Bronchial smooth muscle cell (primary cell): ENCODE data around the gene ZNF70. TPM values are rescaled to one million over a fixed set of nuclear protein-coding genes. Genes with fewer than 3 reads are reported as not detected.

Experiments
- total RNA-seq: library from RNA; depleted of rRNA; stranded (reverse); fragments of >200 nt; gene quantifications from 2 replicates; pipeline ENCODE4 v1.2.1, GENCODE V29; 2014

ZNF70 gene
- 1.6 and 2.0 TPM in 2 replicates for total RNA-seq

DNA sequence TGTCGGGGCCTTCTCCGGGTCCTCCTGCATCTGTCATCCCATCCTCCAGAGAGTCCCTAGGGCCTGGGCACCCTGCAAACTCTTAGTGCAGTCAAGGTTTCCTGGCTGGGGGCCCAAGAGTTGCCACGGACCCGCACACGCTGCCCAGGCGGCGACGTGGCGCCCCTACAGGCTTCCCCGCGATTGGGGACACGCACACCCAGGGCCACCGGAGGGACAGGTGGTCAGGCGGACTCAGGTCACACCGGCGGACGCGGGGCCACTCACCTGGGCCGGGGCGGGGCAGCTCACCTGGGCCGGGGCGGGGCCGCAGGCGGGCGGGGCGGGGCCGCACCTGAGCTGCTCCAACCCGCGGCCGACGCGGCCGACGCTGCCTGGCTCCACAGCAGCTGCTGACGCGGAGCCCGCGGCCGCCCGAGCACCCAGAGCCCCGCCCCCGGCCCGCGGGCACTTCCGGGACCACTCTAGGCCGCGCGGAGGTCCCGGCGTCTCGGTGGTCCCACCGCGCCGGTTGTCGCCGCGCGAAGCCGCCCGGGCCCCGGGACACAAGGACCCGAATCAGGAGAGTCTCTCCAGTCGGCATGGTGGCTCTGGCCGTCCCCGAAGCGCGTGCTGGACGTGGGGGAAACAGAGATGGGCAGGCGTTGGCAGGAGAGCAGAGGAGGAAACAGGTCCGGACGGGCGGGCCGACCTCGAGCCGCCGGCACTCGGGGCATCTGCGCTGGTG is at the start of gene ZNF70:
Gene ZNF70 (minus strand): TSS at position 399 of the 727 bp plus-strand sequence. CDS start 5,972 bp downstream, outside the sequence.

DNA sequence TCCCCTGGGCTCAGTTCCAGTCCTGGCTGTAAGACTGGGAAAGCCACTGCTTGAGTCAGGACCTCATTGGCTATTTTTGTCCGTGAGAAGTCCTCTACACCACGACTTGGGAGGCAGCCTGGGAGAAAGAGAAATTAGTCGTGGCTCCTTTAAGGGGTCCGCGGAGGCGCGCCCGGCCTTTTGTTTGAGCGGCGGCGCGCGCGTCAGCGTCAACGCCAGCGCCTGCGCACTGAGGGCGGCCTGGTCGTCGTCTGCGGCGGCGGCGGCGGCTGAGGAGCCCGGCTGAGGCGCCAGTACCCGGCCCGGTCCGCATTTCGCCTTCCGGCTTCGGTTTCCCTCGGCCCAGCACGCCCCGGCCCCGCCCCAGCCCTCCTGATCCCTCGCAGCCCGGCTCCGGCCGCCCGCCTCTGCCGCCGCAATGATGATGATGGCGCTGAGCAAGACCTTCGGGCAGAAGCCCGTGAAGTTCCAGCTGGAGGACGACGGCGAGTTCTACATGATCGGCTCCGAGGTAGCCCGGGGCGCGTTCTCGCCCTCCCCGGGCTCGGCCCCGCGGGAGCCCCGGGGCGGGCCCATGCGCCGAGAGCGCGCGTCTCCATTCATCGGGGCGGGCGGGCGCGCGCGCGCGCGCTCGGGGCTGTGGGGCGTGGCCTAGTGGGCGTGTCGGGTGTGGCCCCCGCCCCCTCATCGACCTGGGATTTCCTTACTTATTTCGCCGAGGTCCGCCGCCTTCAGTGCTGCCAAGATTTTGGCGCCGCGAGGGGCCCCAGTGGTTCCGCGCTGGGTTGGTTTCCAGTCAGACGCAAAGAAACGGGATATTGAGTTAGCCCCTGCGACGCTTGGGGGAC is 36.1 kb upstream of the ZNF70 start, which contains the start of gene SMARCB1:
Gene SMARCB1 (plus strand): TSS at position 215 of the 848 bp plus-strand sequence. CDS start 204 bp downstream, at position 419.

DNA sequence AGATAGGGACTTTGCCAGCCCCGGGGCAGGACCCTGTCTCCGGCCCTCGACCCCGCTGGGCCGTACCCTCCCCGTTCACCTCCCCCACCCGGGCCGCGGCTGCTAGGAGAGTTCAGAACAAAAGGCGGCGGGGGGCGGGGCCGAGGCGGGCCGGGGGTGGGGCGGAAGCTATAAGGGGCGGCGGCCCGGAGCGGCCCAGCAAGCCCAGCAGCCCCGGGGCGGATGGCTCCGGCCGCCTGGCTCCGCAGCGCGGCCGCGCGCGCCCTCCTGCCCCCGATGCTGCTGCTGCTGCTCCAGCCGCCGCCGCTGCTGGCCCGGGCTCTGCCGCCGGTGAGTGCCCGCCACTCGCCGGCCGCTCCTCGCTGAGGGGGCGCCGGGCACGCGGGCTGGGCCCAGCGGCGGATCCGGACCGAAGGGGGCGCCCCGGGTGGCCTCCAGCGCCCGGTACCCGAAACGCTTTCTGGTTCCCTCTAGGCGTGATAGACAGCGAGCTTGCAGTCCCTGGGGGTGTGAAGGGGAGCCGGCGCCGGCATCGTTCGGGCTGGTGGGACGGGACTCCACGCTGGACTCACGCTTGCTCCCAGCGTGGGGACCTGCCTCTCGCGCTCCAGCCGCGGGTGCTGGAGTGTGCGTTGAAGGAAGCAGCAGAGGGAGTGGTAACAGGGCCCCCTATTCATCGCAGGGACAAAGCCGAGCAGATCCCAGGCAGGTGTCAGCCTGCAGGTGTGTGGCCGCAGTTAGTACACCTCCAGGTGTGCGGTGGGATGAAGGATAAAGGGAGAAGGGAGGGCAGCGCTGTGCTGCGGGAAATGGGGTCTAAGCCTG is 21.9 kb upstream of the ZNF70 start, which contains the start of gene MMP11:
Gene MMP11 (plus strand): TSS at position 201 of the 825 bp plus-strand sequence. CDS start 22 bp downstream, at position 223.

DNA sequence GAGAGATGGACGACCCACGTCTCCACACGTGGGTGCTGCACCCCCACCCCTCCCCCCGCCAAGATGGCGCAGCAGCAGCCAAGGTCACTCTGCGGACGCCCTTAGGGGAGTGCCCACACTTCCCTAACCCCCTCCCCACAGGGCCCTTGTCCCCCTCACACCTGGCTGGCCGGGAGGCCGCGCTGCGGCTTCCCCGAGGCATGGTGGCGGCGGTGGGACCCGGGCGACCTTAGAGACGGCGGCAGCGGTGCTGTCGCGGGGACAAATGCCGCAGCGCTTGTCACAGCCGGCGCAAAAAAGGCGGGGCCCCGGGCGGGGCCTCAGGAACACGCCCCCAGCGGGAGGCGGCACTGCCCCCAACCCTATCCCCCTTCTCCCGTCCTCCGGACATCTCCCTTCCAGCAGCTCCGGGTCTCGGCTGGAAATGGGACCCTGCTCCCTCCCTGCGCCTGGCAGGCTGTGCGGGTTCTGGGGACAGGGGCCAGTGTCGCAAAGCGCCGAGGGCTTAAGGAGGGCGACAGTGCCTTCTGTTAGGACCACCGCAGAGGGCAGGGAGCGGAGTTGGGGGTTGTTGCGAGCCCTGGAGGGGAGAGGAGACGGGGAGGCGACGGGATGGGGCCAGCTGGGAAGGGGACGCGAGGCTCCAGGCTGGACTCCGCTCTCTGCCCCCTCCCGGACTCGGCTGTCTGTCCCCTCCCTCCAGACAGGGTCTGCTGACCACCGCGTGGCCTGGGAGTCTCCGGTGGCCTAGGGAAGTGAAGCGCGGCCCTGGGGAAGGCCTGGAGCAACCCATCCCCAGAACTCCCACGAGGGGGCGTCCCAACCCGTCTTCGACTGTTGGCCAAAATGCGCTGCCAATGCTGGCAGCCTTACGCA is 17.0 kb upstream of the ZNF70 start, which contains the start of gene CHCHD10:
Gene CHCHD10 (minus strand): TSS at position 300 of the 876 bp plus-strand sequence. CDS start 98 bp downstream, at position 202.

DNA sequence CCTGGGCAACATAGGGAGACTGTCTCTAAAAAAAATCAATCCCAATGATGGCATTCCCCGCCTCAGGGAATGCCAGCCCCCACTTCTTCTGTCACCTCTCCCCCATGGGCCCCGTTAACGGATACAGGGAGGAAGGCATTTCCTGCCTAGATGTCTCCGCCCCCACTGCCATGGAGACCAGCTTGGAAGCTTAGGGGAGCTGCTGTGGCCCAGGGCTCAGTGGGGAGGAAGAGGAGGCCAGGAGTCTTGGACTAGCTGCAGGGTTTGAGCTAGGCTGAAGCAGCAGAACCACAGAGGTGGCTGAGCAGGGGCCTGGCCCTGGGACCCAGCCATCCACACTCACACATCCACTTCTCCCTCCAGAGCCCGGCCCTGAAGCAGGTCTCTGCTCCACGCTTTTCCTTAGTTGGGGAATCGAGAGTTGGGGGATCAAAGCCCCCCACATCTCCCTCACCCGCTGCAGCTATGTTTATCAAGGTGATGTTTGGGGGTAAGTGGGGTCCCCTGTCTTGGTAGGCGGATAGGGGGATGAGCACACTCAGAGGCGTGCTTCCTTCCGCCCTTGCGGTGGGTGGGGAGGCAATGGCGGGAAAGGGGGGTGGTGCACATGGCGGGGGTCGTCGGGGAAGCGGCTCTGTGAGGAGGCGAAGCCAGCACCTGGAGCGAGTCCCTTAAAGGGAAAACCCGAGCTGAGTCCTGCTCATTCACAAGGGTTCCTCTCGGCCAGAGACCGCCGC is 12.1 kb upstream of the ZNF70 start, which contains the start of gene C22orf15:
Gene C22orf15 (plus strand): TSS at position 149 of the 737 bp plus-strand sequence. CDS start 317 bp downstream, at position 466.

DNA sequence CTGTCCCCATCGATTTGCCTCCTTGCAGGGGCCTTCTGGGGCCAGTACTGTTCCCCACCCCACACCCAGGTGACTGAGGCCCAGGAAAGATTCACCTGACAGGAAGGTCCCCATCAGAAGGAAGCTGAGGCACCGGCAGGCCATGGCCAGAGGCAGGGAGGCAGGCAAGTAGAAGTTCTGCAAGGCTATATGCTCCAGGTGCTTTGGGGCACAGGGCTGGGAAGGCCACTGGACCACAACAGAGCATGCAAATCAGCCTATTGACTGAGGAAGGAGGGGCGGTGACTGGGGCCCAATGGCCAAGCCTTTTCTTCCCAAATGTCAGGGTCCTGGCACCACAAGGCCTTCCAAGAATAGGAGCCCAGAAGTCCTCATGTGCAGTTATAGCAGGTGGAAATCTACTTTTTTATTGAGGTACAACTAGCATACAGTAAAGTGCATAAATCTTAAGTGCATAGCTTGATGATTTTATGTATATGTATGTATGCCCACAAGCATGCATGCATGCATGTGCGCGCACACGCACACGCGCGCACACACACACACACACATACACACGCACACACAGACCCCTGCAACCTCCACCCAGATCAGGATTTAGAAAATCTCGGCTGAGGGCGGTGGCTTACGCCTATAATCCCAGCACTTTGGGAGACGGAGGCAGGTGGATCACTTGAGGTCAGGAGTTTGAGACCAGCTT is 3.5 kb upstream of the ZNF70 start, which contains the start of gene VPREB3:
Gene VPREB3 (minus strand): TSS at position 206 of the 700 bp plus-strand sequence. CDS start 62 bp downstream, at position 144.

DNA sequence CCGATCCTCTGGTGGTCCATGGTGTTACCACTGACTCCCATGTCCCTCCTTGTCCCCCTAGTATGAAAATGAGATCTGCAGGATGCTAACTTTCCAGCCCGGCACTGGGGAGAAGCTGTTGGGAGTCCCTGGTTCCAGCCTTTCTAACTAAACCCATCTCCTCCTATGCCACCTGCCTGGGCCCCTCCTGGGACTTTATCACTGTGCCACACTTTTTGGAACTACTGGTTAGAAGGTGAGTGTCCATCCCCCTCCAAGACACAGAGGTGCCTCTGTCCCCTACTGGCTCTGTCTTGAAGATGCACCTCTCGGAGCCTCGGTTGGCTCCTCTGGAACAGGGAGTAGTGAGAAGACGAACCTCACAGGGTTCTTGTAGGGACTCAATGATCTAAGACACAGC is 60.2 kb downstream of the ZNF70 start, which contains the start of gene RGL4:
Gene RGL4 (plus strand): TSS at position 301 of the 400 bp plus-strand sequence. CDS start 1,018 bp downstream, outside the sequence.

Other genes with a start within 250 kb of the ZNF70 start
- gene IGLL1, start 170.8 kb downstream of the ZNF70 start, total RNA-seq, result not detected in 2 replicates
- gene DRICH1, start 118.8 kb downstream of the ZNF70 start, total RNA-seq, result 0.17 TPM in 1 of 2 replicates, not detected in the other
- under 0.01 TPM in 1 of 2 replicates, not detected in the other for gene RGL4, start 60.1 kb downstream of the ZNF70 start, total RNA-seq
- gene VPREB3, start 3.3 kb upstream of the ZNF70 start, total RNA-seq, result not detected in 2 replicates
- 0.43 and 1.9 TPM in 2 replicates for gene C22orf15, start 11.9 kb upstream of the ZNF70 start, total RNA-seq
- gene CHCHD10, start 16.9 kb upstream of the ZNF70 start, total RNA-seq, result 1.0 and 2.2 TPM in 2 replicates
- gene MMP11, start 21.7 kb upstream of the ZNF70 start, total RNA-seq, result 5.0 and 12.5 TPM in 2 replicates
- 12.5 and 17.7 TPM in 2 replicates for gene SMARCB1, start 35.9 kb upstream of the ZNF70 start, total RNA-seq
- gene DERL3, start 87.9 kb upstream of the ZNF70 start, total RNA-seq, result 0.16 and 0.43 TPM in 2 replicates
- 9.6 and 10.3 TPM in 2 replicates for gene SLC2A11, start 106.8 kb upstream of the ZNF70 start, total RNA-seq
- 253 and 433 TPM in 2 replicates for gene MIF, start 143.3 kb upstream of the ZNF70 start, total RNA-seq
- 1.4 and 3.2 TPM in 2 replicates for gene GSTT2B, start 210.1 kb upstream of the ZNF70 start, total RNA-seq
- 2.7 and 4.1 TPM in 2 replicates for gene DDTL, start 215.8 kb upstream of the ZNF70 start, total RNA-seq
- gene DDT, start 223.3 kb upstream of the ZNF70 start, total RNA-seq, result 115 and 116 TPM in 2 replicates
- 0.34 TPM in 1 of 2 replicates, not detected in the other for gene GSTT2, start 229.0 kb upstream of the ZNF70 start, total RNA-seq